Transverse colon (tissue), 3 donors: ENCODE results near the gene MEGF11.

ENCODE experiments used
- CTCF ChIP-seq, 5 experiments: fragments of 200-600 bp in 3 of 5; fragments of 450-650 bp in 2 of 5; sonication (generic) in 3 of 5; IDR thresholded peaks; 1 replicate in 2 of 5; 2 replicates in 3 of 5; pipeline ENCODE4 v1.5.1; 2016 to 2017; ENCODE audit warnings: antibody characterized with exemption in 5 of 5, inconsistent platforms in 3 of 5, mild to moderate bottlenecking in 2 of 5, moderate library complexity in 1 of 5
- POLR2A ChIP-seq: fragments of 450-650 bp; IDR thresholded peaks from one replicate; pipeline ENCODE4 v1.6.1; 2016; ENCODE audit warnings: antibody characterized with exemption, mild to moderate bottlenecking, moderate library complexity

GRCh38 chr15:66238318-66238717, 15.2 kb downstream of the MEGF11 start:
- TF ChIP-seq CTCF (IDR thresholded peaks at IDR 0.05), result no peak
- no peak for TF ChIP-seq POLR2A
